Astrocyte (in vitro differentiated cells and primary cell): ENCODE results near the gene AGTPBP1. TPM values are rescaled to one million over a fixed set of nuclear protein-coding genes. Genes with fewer than 3 reads are reported as not detected.

Source experiments
- DNase-seq: peaks from one replicate; pipeline ENCODE4 v3.0.0-alpha.2; 2010; ENCODE audit warnings: low read depth
- FAIRE-seq: peaks from 2 replicates; lab custom pipeline; 2011; peaks lifted over from hg19 to GRCh38; lab: Jason Lieb, UNC
- H2AFZ ChIP-seq: 2 replicates; pipeline ENCODE4 v1.6.0; 2012; ENCODE audit warnings: low read depth, low read length, inconsistent platforms
- H3K27ac ChIP-seq: 2 replicates; pipeline ENCODE4 v1.5.1; 2011; ENCODE audit warnings: low read depth, low read length, inconsistent platforms
- H3K27me3 ChIP-seq: 2 replicates; pipeline ENCODE4 v1.6.0; 2011; ENCODE audit warnings: low read length, inconsistent platforms; ENCODE audit not compliant: insufficient read depth
- H3K36me3 ChIP-seq: 2 replicates; pipeline ENCODE4 v1.5.1; 2011; ENCODE audit warnings: low read length, inconsistent platforms; ENCODE audit not compliant: insufficient read depth
- H3K4me1 ChIP-seq: 2 replicates; pipeline ENCODE4 v1.5.1; 2011; ENCODE audit warnings: low read length, inconsistent platforms; ENCODE audit not compliant: insufficient read depth
- H3K4me2 ChIP-seq: 2 replicates; pipeline ENCODE4 v1.6.0; 2012; ENCODE audit warnings: low read length, inconsistent platforms
- H3K4me3 ChIP-seq: 2 replicates; pipeline ENCODE4 v1.5.1; 2011; ENCODE audit warnings: low read depth, mild to moderate bottlenecking, low read length, inconsistent platforms; ENCODE audit not compliant: insufficient read depth
- H3K79me2 ChIP-seq: 2 replicates; pipeline ENCODE4 v1.6.0; 2012; ENCODE audit warnings: mild to moderate bottlenecking, low read length, inconsistent platforms; ENCODE audit not compliant: insufficient read depth
- H3K9ac ChIP-seq: 2 replicates; pipeline ENCODE4 v1.6.0; 2012; ENCODE audit warnings: mild to moderate bottlenecking, low read length, inconsistent platforms
- H3K9me3 ChIP-seq: 2 replicates; pipeline ENCODE4 v1.5.1; 2012; ENCODE audit warnings: low read depth, mild to moderate bottlenecking, low read length, inconsistent platforms; ENCODE audit not compliant: insufficient read depth
- H4K20me1 ChIP-seq: 2 replicates; pipeline ENCODE4 v1.6.0; 2012; ENCODE audit warnings: low read length, inconsistent platforms; ENCODE audit not compliant: insufficient read depth
- H3K27ac Mint-ChIP-seq: one replicate; pipeline ENCODE4 v1.8.0; 2021; ENCODE audit warnings: mild to moderate bottlenecking, mixed read lengths; ENCODE audit not compliant: unreplicated experiment
- H3K27me3 Mint-ChIP-seq: one replicate; pipeline ENCODE4 v1.8.0; 2021; ENCODE audit warnings: low read depth, mixed read lengths; ENCODE audit not compliant: unreplicated experiment
- H3K36me3 Mint-ChIP-seq: one replicate; pipeline ENCODE4 v1.8.0; 2021; ENCODE audit warnings: low read depth, mixed read lengths; ENCODE audit not compliant: unreplicated experiment
- H3K4me1 Mint-ChIP-seq: one replicate; pipeline ENCODE4 v1.8.0; 2021; ENCODE audit warnings: low read depth, mixed read lengths; ENCODE audit not compliant: unreplicated experiment
- H3K4me3 Mint-ChIP-seq: one replicate; pipeline ENCODE4 v1.8.0; 2021; ENCODE audit warnings: mild to moderate bottlenecking, moderate library complexity, mixed read lengths; ENCODE audit not compliant: unreplicated experiment
- H3K9me3 Mint-ChIP-seq: one replicate; pipeline ENCODE4 v1.8.0; 2021; ENCODE audit warnings: mild to moderate bottlenecking, mixed read lengths; ENCODE audit not compliant: unreplicated experiment
- CTCF ChIP-seq: IDR thresholded peaks from 2 replicates; pipeline ENCODE4 v1.5.1; 2011; ENCODE audit warnings: low read depth, mild to moderate bottlenecking, inconsistent platforms, low read length, moderate library complexity; ENCODE audit not compliant: insufficient read depth
- EZH2 ChIP-seq: IDR thresholded peaks from 2 replicates; pipeline ENCODE4 v1.6.1; 2012; ENCODE audit warnings: mild to moderate bottlenecking, low read length, inconsistent platforms; ENCODE audit not compliant: insufficient read depth
- total RNA-seq: library from RNA; stranded (reverse); gene quantifications from 2 replicates; pipeline ENCODE4 v1.2.1, GENCODE V29; 2021

AGTPBP1 gene
- total RNA-seq, 1 donor from 2014 or later = 30.0 TPM

GRCh38 chr9:85737671-85738070, 4.1 kb downstream of the AGTPBP1 start:
- no peaks in the 10 kb centered on the region for H3K9me3 Mint-ChIP-seq

GRCh38 chr9:85730916-85731630, 10.7 kb downstream of the AGTPBP1 start:
- FAIRE-seq (no peak), DNase-seq (no peak)
- Mint-ChIP-seq H3K27me3 (no peaks in the 10 kb centered on the region), H3K27ac (no peak overlapping the region), H3K9me3 (no peaks in the 10 kb centered on the region), H3K36me3 (no peaks in the 10 kb centered on the region), H3K4me3 (no peak overlapping the region), H3K4me1 (peaks cover 7% of the 10 kb centered on the region)
- Histone ChIP-seq H3K4me1 (no peaks in the 10 kb centered on the region), H3K4me3 (no peak overlapping the region), H4K20me1 (peaks cover 7% of the 10 kb centered on the region), H3K9me3 (no peaks in the 10 kb centered on the region), H3K79me2 (peaks cover 25% of the 10 kb centered on the region), H3K27ac (no peak overlapping the region), H2AFZ (no peak overlapping the region), H3K27me3 (no peaks in the 10 kb centered on the region), H3K9ac (no peak overlapping the region), H3K4me2 (no peak overlapping the region), H3K36me3 (no peaks in the 10 kb centered on the region)
- TF ChIP-seq EZH2 = no peak
- TF ChIP-seq CTCF = no peak

More at GRCh38 chr9:85737671-85738070, 4.1 kb downstream of the AGTPBP1 start:
- H3K4me3 Mint-ChIP-seq = no peak overlapping the region
- no peaks in the 10 kb centered on the region for H3K36me3 ChIP-seq
- no peaks in the 10 kb centered on the region for H3K27me3 ChIP-seq
- no peaks in the 10 kb centered on the region for H3K36me3 Mint-ChIP-seq
- peaks cover 24% of the 10 kb centered on the region for H4K20me1 ChIP-seq
- peaks cover 29% of the 10 kb centered on the region for H3K79me2 ChIP-seq
- no peaks in the 10 kb centered on the region for H3K9me3 ChIP-seq
- H3K27ac Mint-ChIP-seq = no peak overlapping the region
- no peak overlapping the region for H3K4me2 ChIP-seq
- H3K4me1 ChIP-seq = peaks cover 6% of the 10 kb centered on the region
- no peaks in the 10 kb centered on the region for H3K27me3 Mint-ChIP-seq
- no peak for FAIRE-seq
- H2AFZ ChIP-seq = no peak overlapping the region
- DNase-seq = no peak
- no peak overlapping the region for H3K9ac ChIP-seq
- TF ChIP-seq CTCF (no peak), EZH2 (no peak)
- no peak overlapping the region for H3K27ac ChIP-seq
- peaks cover 1% of the 10 kb centered on the region for H3K4me1 Mint-ChIP-seq
- H3K4me3 ChIP-seq = no peak overlapping the region

GRCh38 chr9:85729882-85730281, 11.9 kb downstream of the AGTPBP1 start:
- no peaks in the 10 kb centered on the region for H3K36me3 Mint-ChIP-seq
- FAIRE-seq = no peak
- peaks cover 7% of the 10 kb centered on the region for H4K20me1 ChIP-seq
- H3K4me3 ChIP-seq = no peak overlapping the region
- no peaks in the 10 kb centered on the region for H3K9me3 Mint-ChIP-seq
- H3K4me2 ChIP-seq = no peak overlapping the region
- TF ChIP-seq EZH2 (no peak), CTCF (no peak)
- no peaks in the 10 kb centered on the region for H3K36me3 ChIP-seq
- no peaks in the 10 kb centered on the region for H3K27me3 Mint-ChIP-seq
- peaks cover 20% of the 10 kb centered on the region for H3K79me2 ChIP-seq
- peaks cover 7% of the 10 kb centered on the region for H3K4me1 Mint-ChIP-seq
- H3K27ac ChIP-seq = no peak overlapping the region
- no peak overlapping the region for H3K4me3 Mint-ChIP-seq
- H3K27ac Mint-ChIP-seq = no peak overlapping the region
- H3K27me3 ChIP-seq = no peaks in the 10 kb centered on the region
- no peaks in the 10 kb centered on the region for H3K4me1 ChIP-seq
- no peak overlapping the region for H3K9ac ChIP-seq
- no peaks in the 10 kb centered on the region for H3K9me3 ChIP-seq
- no peak for DNase-seq
- no peak overlapping the region for H2AFZ ChIP-seq
